Raji (cell line): ENCODE data around the gene GULP1.

Source experiments
- POLR2A ChIP-seq: IDR thresholded peaks from 2 replicates; pipeline ENCODE4 v1.6.1; 2011; ENCODE audit warnings: low read depth, low read length, control low read depth; ENCODE audit not compliant: insufficient read depth

Gene GULP1

GRCh38 chr2:188330316-188331053 lies 38.8 kb downstream of the GULP1 start:
- no peak for TF ChIP-seq POLR2A

GRCh38 chr2:188332619-188333018 lies 40.9 kb downstream of the GULP1 start:
- no peak for TF ChIP-seq POLR2A

GRCh38 chr2:188333751-188334524 lies 42.3 kb downstream of the GULP1 start:
- no peak for TF ChIP-seq POLR2A

GRCh38 chr2:188338463-188338862 lies 46.8 kb downstream of the GULP1 start:
- TF ChIP-seq POLR2A: no peak

- no peak for TF ChIP-seq POLR2A
Observed at GRCh38 chr2:188340257-188340656, 48.6 kb downstream of the GULP1 start.

- no peak for TF ChIP-seq POLR2A
Observed at GRCh38 chr2:188345020-188345419, 53.3 kb downstream of the GULP1 start.

- TF ChIP-seq POLR2A: no peak
Observed at GRCh38 chr2:188345426-188345825, 53.8 kb downstream of the GULP1 start.

- no peak for TF ChIP-seq POLR2A
Observed at GRCh38 chr2:188345831-188346458, 54.3 kb downstream of the GULP1 start.

- no peak for TF ChIP-seq POLR2A
Observed at GRCh38 chr2:188349019-188349418, 57.3 kb downstream of the GULP1 start.

GRCh38 chr2:188353282-188353681 lies 61.6 kb downstream of the GULP1 start:
- no peak for TF ChIP-seq POLR2A

- no peak for TF ChIP-seq POLR2A
Observed at GRCh38 chr2:188360485-188361263, 69.0 kb downstream of the GULP1 start.

- no peak for TF ChIP-seq POLR2A
Observed at GRCh38 chr2:188364033-188364630, 72.5 kb downstream of the GULP1 start.

GRCh38 chr2:188365058-188365641 lies 73.5 kb downstream of the GULP1 start:
- TF ChIP-seq POLR2A: no peak

- TF ChIP-seq POLR2A: no peak
Observed at GRCh38 chr2:188367164-188367563, 75.5 kb downstream of the GULP1 start.
